Stomach (tissue), 4 donors: ENCODE data around the gene ABCA6.

Experiments
- CTCF ChIP-seq, 7 experiments: fragments of 450-650 bp in 4 of 7; fragments of 200-600 bp in 3 of 7; sonication (generic) in 3 of 7; IDR thresholded peaks; one replicate each; pipeline ENCODE4 v1.5.1; 2016 to 2019; ENCODE audit warnings: antibody characterized with exemption in 7 of 7, control low read depth in 2 of 7, mild to moderate bottlenecking in 1 of 7
- POLR2AphosphoS5 ChIP-seq, 3 donors: sonication (generic); formaldehyde crosslinking; IDR thresholded peaks; one replicate each; pipeline ENCODE4 v1.6.1; 2016; ENCODE audit warnings: antibody characterized with exemption in 3 of 3

- no peak for TF ChIP-seq CTCF (IDR thresholded peaks at IDR 0.05)
- TF ChIP-seq POLR2AphosphoS5 (IDR thresholded peaks at IDR 0.05): no peak
These were observed 38.0 kb downstream of the ABCA6 start for GRCh38 chr17:69103557-69104233.
